Liver (tissue), 9 donors: ENCODE measurements around the gene NCAPG2. TPM values are rescaled to one million over a fixed set of nuclear protein-coding genes. Genes with fewer than 3 reads are reported as not detected.

Source experiments
- DNase-seq: peaks from one replicate; pipeline ENCODE4 v3.0.0-alpha.2; 2017; ENCODE audit warnings: low spot score
- H3K27ac ChIP-seq, 2 donors: one replicate each; pipeline ENCODE4 v1.7.0; 2013; ENCODE audit warnings: inconsistent platforms in 2 of 2, low read length in 2 of 2, control low read depth in 1 of 2, low read depth in 1 of 2, mild to moderate bottlenecking in 1 of 2
- H3K27me3 ChIP-seq, 4 donors: one replicate each; pipeline versions ENCODE4 v1.6.1 to v1.7.0; 2013; ENCODE audit warnings: low read length in 3 of 4, inconsistent platforms in 1 of 4, mild to moderate bottlenecking in 1 of 4, moderate library complexity in 1 of 4; ENCODE audit not compliant: control insufficient read depth in 4 of 4, insufficient read depth in 4 of 4
- H3K36me3 ChIP-seq, 4 donors: one replicate each; pipeline versions ENCODE4 v1.6.1 to v1.7.0; 2013; ENCODE audit warnings: low read length in 3 of 4, mild to moderate bottlenecking in 3 of 4, low read depth in 1 of 4, moderate library complexity in 1 of 4; ENCODE audit not compliant: control insufficient read depth in 4 of 4, insufficient read depth in 3 of 4
- H3K4me1 ChIP-seq, 4 donors: one replicate each; pipeline versions ENCODE4 v1.6.1 to v1.7.0; 2013; ENCODE audit warnings: low read length in 3 of 4, mild to moderate bottlenecking in 3 of 4, moderate library complexity in 1 of 4; ENCODE audit not compliant: control insufficient read depth in 4 of 4, insufficient read depth in 4 of 4
- H3K4me3 ChIP-seq, 3 donors: one replicate each; pipeline versions ENCODE4 v1.6.1 to v1.7.0; 2013; ENCODE audit warnings: low read length in 3 of 3, control low read depth in 1 of 3, low read depth in 1 of 3, mild to moderate bottlenecking in 1 of 3
- H3K9ac ChIP-seq, 2 donors: one replicate each; pipeline ENCODE4 v1.7.0; 2013; ENCODE audit warnings: low read length in 2 of 2, mild to moderate bottlenecking in 2 of 2, moderate library complexity in 2 of 2, control low read depth in 1 of 2, low read depth in 1 of 2
- H3K9me3 ChIP-seq, 4 donors: one replicate each; pipeline versions ENCODE4 v1.6.1 to v1.7.0; 2013; ENCODE audit warnings: low read length in 3 of 4; ENCODE audit not compliant: control insufficient read depth in 4 of 4
- ATF3 ChIP-seq: IDR thresholded peaks from 2 replicates; pipeline ENCODE4 v1.6.1; 2016; ENCODE audit warnings: antibody characterized with exemption
- EGR1 ChIP-seq, 2 donors: IDR thresholded peaks; 2 replicates each; pipeline ENCODE4 v1.6.1; 2016 to 2018; ENCODE audit warnings: antibody characterized with exemption in 2 of 2, low read depth in 2 of 2
- FOXA1 ChIP-seq: IDR thresholded peaks from 2 replicates; pipeline ENCODE4 v1.6.1; 2016; ENCODE audit warnings: antibody characterized with exemption
- FOXA2 ChIP-seq: IDR thresholded peaks from 2 replicates; pipeline ENCODE4 v1.6.1; 2016; ENCODE audit warnings: antibody characterized with exemption
- HNF4G ChIP-seq: IDR thresholded peaks from 2 replicates; pipeline ENCODE4 v1.6.1; 2016; ENCODE audit warnings: antibody characterized with exemption
- JUND ChIP-seq, 2 donors: IDR thresholded peaks; 2 replicates each; pipeline ENCODE4 v1.6.1; 2016; ENCODE audit warnings: antibody characterized with exemption in 2 of 2
- RAD21 ChIP-seq, 2 donors: IDR thresholded peaks; 2 replicates each; pipeline ENCODE4 v1.6.1; 2016; ENCODE audit warnings: antibody characterized with exemption in 2 of 2, mild to moderate bottlenecking in 2 of 2
- RXRA ChIP-seq, 2 donors: IDR thresholded peaks; 2 replicates each; pipeline ENCODE4 v1.6.1; 2017 to 2018; ENCODE audit warnings: antibody characterized with exemption in 2 of 2, mild to moderate bottlenecking in 1 of 2
- SP1 ChIP-seq: IDR thresholded peaks from 2 replicates; pipeline ENCODE4 v1.6.1; 2018; ENCODE audit warnings: antibody characterized with exemption, mild to moderate bottlenecking
- TAF1 ChIP-seq: conservative IDR thresholded peaks from 2 replicates; pipeline ENCODE4 v1.6.1; 2016; ENCODE audit warnings: antibody characterized with exemption, mild to moderate bottlenecking
- ZBTB33 ChIP-seq: IDR thresholded peaks from 2 replicates; pipeline ENCODE4 v1.6.1; 2016; ENCODE audit warnings: antibody characterized with exemption
- WGBS: extraction: QIAGEN DNeasy Blood & Tissue Kit; methylation state at CpG from one replicate; pipeline ENCODE4 v1.1.7; 2013; 5-methylcytosine and 5-hydroxymethylcytosine counted together
- polyA plus RNA-seq, 2 donors: library from polyadenylated mRNA; stranded (reverse) in 1 of 2; unstranded in 1 of 2; fragments of 200-250 nt in 1 of 2; fragments of >200 nt in 1 of 2; fragmentation: Nextera tagmentation in 1 of 2; extraction: Ambion mirVana in 1 of 2; gene quantifications; one replicate each; pipeline versions ENCODE4 v1.2.1 to v1.2.3, GENCODE V29; 2013 to 2015
- total RNA-seq, 2 donors: library from RNA; depleted of rRNA; stranded (reverse); fragments of >200 nt; gene quantifications; one replicate each; pipeline ENCODE4 v1.2.3, GENCODE V29; 2014
- TF ChIP-seq, protein P1 (sequence below): IDR thresholded peaks from 2 replicates; pipeline ENCODE4 v1.6.1; 2016; ENCODE audit warnings: antibody characterized with exemption, mild to moderate bottlenecking
- TF ChIP-seq, protein P2 (sequence below): fragments of 150-350 bp; IDR thresholded peaks from 2 replicates; pipeline ENCODE4 v1.5.1; 2017; ENCODE audit warnings: improper control_type of control experiment, low read depth, low read length; ENCODE audit not compliant: missing input control
- TF ChIP-seq, protein P3 (sequence below): IDR thresholded peaks from 2 replicates; pipeline ENCODE4 v1.6.1; 2016; ENCODE audit warnings: antibody characterized with exemption
- donor health status: healthy.
- donor health status: healthy.
- donor health status: healthy.
- donor health status: healthy.
- donor health status: healthy.

The NCAPG2 gene
- total and polyA plus RNA-seq, 4 donors: 0.89 to 37.4 (median 3.7) TPM

- TF ChIP-seq, protein P1, sequence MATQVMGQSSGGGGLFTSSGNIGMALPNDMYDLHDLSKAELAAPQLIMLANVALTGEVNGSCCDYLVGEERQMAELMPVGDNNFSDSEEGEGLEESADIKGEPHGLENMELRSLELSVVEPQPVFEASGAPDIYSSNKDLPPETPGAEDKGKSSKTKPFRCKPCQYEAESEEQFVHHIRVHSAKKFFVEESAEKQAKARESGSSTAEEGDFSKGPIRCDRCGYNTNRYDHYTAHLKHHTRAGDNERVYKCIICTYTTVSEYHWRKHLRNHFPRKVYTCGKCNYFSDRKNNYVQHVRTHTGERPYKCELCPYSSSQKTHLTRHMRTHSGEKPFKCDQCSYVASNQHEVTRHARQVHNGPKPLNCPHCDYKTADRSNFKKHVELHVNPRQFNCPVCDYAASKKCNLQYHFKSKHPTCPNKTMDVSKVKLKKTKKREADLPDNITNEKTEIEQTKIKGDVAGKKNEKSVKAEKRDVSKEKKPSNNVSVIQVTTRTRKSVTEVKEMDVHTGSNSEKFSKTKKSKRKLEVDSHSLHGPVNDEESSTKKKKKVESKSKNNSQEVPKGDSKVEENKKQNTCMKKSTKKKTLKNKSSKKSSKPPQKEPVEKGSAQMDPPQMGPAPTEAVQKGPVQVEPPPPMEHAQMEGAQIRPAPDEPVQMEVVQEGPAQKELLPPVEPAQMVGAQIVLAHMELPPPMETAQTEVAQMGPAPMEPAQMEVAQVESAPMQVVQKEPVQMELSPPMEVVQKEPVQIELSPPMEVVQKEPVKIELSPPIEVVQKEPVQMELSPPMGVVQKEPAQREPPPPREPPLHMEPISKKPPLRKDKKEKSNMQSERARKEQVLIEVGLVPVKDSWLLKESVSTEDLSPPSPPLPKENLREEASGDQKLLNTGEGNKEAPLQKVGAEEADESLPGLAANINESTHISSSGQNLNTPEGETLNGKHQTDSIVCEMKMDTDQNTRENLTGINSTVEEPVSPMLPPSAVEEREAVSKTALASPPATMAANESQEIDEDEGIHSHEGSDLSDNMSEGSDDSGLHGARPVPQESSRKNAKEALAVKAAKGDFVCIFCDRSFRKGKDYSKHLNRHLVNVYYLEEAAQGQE: no peak
Measured at GRCh38 chr7:158620418-158620817, 84.2 kb downstream of the NCAPG2 start (continued).

DNA sequence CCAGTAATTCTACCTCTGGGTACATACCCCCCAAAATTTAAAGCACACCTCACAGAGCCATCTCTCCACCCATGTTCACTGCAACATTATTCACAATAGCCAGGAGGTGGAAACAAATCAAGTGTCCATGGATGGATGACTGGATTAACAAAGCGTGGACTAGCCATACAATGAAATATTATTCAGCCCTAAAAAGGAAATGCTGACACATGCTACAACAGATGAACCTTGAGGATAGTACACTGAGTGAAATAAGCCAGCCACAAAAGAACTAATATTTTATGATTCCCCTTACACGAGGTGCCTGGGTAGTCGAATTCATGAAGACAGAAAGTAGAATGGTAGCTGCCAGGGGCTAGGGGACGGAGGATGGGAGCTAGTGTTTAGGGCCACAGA, 85.9 kb downstream of the NCAPG2 start:
- no peaks in the 10 kb centered on the region for H3K4me1 ChIP-seq
- TF ChIP-seq FOXA1 (no peak), FOXA2 (no peak), TAF1 (no peak), SP1 (no peak), HNF4G (no peak), EGR1 (IDR thresholded peaks at IDR 0.05; ENCODE audit: low read depth in 2 of 2) (no peak)
- TF ChIP-seq, protein P1: no peak
- no peak overlapping the region for H3K9ac ChIP-seq
- H3K4me3 ChIP-seq: no peak overlapping the region
- no peaks in the 10 kb centered on the region for H3K9me3 ChIP-seq
- no peak overlapping the region for H3K27ac ChIP-seq
- H3K27me3 ChIP-seq: no peaks in the 10 kb centered on the region
- 98% methylated on average over 4 of the region's 4 CpGs for WGBS
- no peak for DNase-seq
- no peaks in the 10 kb centered on the region for H3K36me3 ChIP-seq

- DNase-seq: no peak
- Histone ChIP-seq H3K36me3 (no peaks in the 10 kb centered on the region), H3K4me1 (no peaks in the 10 kb centered on the region), H3K4me3 (no peak overlapping the region), H3K9me3 (no peaks in the 10 kb centered on the region), H3K9ac (no peak overlapping the region), H3K27me3 (no peaks in the 10 kb centered on the region), H3K27ac (no peak overlapping the region)
- WGBS: 94% methylated on average over 3 of the region's 3 CpGs
- no peak for TF ChIP-seq HNF4G
- TF ChIP-seq FOXA2: no peak
- TF ChIP-seq, protein P1: no peak
- TF ChIP-seq ZBTB33: no peak
- TF ChIP-seq SP1: no peak
- TF ChIP-seq JUND (IDR thresholded peaks at IDR 0.05): no peak
- no peak for TF ChIP-seq TAF1
- no peak for TF ChIP-seq EGR1 (IDR thresholded peaks at IDR 0.05; ENCODE audit: low read depth in 2 of 2)
- TF ChIP-seq RAD21 (IDR thresholded peaks at IDR 0.05): no peak
- no peak for TF ChIP-seq FOXA1
- TF ChIP-seq, protein P2, sequence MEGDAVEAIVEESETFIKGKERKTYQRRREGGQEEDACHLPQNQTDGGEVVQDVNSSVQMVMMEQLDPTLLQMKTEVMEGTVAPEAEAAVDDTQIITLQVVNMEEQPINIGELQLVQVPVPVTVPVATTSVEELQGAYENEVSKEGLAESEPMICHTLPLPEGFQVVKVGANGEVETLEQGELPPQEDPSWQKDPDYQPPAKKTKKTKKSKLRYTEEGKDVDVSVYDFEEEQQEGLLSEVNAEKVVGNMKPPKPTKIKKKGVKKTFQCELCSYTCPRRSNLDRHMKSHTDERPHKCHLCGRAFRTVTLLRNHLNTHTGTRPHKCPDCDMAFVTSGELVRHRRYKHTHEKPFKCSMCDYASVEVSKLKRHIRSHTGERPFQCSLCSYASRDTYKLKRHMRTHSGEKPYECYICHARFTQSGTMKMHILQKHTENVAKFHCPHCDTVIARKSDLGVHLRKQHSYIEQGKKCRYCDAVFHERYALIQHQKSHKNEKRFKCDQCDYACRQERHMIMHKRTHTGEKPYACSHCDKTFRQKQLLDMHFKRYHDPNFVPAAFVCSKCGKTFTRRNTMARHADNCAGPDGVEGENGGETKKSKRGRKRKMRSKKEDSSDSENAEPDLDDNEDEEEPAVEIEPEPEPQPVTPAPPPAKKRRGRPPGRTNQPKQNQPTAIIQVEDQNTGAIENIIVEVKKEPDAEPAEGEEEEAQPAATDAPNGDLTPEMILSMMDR: no peak
- TF ChIP-seq, protein P3, sequence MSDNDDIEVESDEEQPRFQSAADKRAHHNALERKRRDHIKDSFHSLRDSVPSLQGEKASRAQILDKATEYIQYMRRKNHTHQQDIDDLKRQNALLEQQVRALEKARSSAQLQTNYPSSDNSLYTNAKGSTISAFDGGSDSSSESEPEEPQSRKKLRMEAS: no peak
- TF ChIP-seq ATF3: no peak
- no peak for TF ChIP-seq RXRA (IDR thresholded peaks at IDR 0.05)
Measured at GRCh38 chr7:158617737-158618128, 86.9 kb downstream of the NCAPG2 start.
